COLO829 (cell line): ENCODE measurements around the gene RAD51D.
"Not testable (repeated sequence)": the region's sequence is repeated elsewhere in the genome, so short reads cannot be mapped to it uniquely, and the experiment has no call there.

Experiments
- DNase-seq: peaks from one replicate; pipeline ENCODE4 v3.0.0; 2012; ENCODE audit warnings: low spot score

RAD51D gene

GRCh38 chr17:35141681-35142466, 22.2 kb upstream of the RAD51D start, which contains the start of gene NLE1:
TSS of gene NLE1 (minus strand) at chr17:35142303. CDS start at chr17:35142275, 28 bp downstream.
- DNase-seq = peak; percentile 75

- DNase-seq = no peak
Observed at GRCh38 chr17:35138218-35138617, 18.6 kb upstream of the RAD51D start.

GRCh38 chr17:35135322-35135721, 15.7 kb upstream of the RAD51D start:
- no peak for DNase-seq

GRCh38 chr17:35132816-35133550, 13.3 kb upstream of the RAD51D start:
- DNase-seq = no peak

- DNase-seq = no peak
Observed at GRCh38 chr17:35132099-35132498, 12.4 kb upstream of the RAD51D start.

GRCh38 chr17:35130392-35130791, 10.7 kb upstream of the RAD51D start:
- no peak for DNase-seq

- DNase-seq = no peak
Observed at GRCh38 chr17:35129973-35130351, 10.3 kb upstream of the RAD51D start.

GRCh38 chr17:35129154-35129972, 9.7 kb upstream of the RAD51D start:
- no peak for DNase-seq

- no peak for DNase-seq
Observed at GRCh38 chr17:35127751-35128514, 8.3 kb upstream of the RAD51D start.

- DNase-seq = no peak
Observed at GRCh38 chr17:35121315-35121714, 1.7 kb upstream of the RAD51D start, which contains the start of gene FNDC8. TSS of gene FNDC8 (plus strand) at chr17:35121615. CDS start at chr17:35121694, 79 bp downstream.

GRCh38 chr17:35117984-35118383, 1.7 kb downstream of the RAD51D start:
- DNase-seq = peak; percentile 28

GRCh38 chr17:35116845-35117244, 2.8 kb downstream of the RAD51D start:
- no peak for DNase-seq

- DNase-seq = not testable (repeated sequence)
Observed at GRCh38 chr17:35110791-35111190, 8.9 kb downstream of the RAD51D start.

- DNase-seq = no peak
Observed at GRCh38 chr17:35104844-35105450, 14.7 kb downstream of the RAD51D start.

- DNase-seq = no peak
Observed at GRCh38 chr17:35103271-35103670, 16.4 kb downstream of the RAD51D start.

- no peak for DNase-seq
Observed at GRCh38 chr17:35101725-35102124, 17.9 kb downstream of the RAD51D start.

- no peak for DNase-seq
Observed at GRCh38 chr17:35101036-35101435, 18.6 kb downstream of the RAD51D start.

- no peak for DNase-seq
Observed at GRCh38 chr17:35099908-35100307, 19.8 kb downstream of the RAD51D start.

- DNase-seq = no peak
Observed at GRCh38 chr17:35097776-35098175, 21.9 kb downstream of the RAD51D start.

- no peak for DNase-seq
Observed at GRCh38 chr17:35095741-35096140, 23.9 kb downstream of the RAD51D start.

- no peak for DNase-seq
Observed at GRCh38 chr17:35094902-35095301, 24.8 kb downstream of the RAD51D start.
